HG02840 (cell line): Measurements from ENCODE around the gene LUC7L.
"Not testable (repeated sequence)": the region's sequence is repeated elsewhere in the genome, so short reads cannot be mapped to it uniquely, and the experiment has no call there.

Experiments used
- ATAC-seq: cut with Tn5 transposase; IDR thresholded peaks from one replicate; pipeline ENCODE4 v1.9.1; 2021; ENCODE audit warnings: mild to moderate bottlenecking, moderate library complexity, moderate number of reproducible peaks; ENCODE audit not compliant: unreplicated experiment, low FRiP score

LUC7L gene, protein sequence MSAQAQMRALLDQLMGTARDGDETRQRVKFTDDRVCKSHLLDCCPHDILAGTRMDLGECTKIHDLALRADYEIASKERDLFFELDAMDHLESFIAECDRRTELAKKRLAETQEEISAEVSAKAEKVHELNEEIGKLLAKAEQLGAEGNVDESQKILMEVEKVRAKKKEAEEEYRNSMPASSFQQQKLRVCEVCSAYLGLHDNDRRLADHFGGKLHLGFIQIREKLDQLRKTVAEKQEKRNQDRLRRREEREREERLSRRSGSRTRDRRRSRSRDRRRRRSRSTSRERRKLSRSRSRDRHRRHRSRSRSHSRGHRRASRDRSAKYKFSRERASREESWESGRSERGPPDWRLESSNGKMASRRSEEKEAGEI

DNA sequence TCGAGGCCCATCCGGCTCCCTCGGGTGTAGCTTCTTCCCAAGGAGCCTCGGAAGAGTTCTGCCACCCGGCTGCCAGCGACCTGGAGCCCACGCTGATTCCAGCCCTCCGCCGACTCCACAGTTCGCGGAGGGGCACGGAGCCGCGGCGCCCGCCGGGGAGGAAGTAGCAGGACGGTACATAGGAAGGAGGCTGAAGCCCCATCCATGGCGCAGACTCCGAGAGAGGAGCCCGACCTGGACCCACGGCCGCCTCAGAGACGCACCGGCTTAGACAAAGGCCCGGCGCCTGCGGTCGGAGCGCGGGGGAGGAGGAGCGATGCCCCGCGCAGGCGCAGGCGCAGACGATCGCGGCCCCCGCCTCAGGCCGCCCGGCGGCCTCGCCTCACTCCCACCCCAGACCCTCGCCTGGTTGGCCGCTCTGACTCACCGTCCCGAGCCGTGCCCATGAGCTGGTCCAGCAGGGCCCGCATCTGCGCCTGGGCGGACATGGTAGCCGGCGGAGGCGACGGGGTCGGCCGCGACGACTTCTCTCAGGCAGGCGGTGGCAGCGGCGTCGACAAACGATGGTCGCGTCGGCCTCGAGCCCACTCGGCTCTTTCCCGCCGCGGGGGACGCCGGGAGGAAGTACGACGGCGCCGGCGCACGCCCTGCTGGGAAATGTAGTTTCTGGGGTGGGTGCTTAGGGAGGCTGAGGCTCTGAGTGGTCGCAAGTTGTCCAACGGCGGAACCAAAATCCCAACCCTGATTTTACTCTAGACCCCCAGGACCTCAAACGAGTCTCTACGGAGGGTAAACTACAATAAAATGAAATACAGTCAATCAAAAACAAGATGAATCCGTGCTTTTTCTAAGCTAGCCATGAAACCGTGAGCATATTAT is at the start of gene LUC7L:
LUC7L (minus strand) TSS at position 598 of the 879 bp plus-strand sequence; CDS start at position 488, 110 bp downstream.
- ATAC-seq = peak; percentile 82

DNA sequence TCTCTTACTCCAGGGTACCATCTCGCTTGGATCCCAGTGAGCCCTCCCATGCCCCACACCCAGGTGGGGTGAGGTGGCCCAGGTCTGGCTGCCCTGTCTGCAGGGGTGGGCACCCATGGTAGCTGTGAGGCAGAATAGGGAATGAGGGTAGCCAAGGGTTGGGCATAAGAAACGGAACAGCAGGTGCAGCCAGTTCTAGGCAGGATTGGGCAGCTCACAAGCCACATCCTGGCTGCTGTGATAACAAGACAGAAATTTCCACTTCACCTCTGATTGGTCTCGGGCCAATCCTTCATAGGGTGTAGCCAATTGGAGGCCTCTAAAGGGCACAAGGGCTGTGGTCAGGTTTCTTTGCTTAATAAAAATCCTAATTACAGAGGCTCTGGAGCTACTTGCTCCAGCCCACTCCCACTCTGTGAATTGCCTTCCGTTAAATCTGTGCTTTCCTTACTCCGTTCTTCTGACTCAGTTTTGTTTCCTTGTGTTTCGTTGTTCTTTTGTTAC is 49.7 kb upstream of the LUC7L start:
- no peak for ATAC-seq

DNA sequence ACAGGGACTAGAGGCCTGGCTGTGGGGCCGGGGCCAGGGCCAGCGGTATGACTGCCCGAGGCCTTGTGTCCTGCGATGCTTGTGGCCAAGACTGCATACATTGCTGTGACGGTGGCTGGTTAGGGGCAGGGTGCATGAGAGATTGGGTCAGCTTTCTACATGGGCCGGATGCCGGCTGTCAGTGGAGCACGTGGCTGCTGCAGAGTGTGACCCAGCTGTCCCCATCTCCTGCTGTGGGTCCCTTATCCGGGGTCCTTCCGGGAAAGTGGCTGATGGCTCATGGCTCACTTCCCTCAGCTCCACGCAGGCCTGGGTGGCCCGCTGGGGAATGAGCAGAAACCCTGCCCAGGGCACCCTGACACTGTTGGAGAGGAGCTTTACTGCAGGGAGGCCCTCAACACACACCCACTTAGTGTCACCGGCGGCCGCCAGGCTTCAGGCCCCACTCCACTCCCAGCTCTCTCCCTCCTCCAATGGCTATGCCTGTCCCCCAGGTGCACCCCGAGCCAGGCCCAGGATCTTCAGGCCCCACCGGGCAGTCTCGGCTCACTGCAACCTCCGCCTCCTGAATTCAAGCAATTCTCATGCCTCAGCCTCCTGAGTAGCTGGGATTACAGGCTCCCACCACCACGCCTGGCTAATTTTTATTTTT is 47.3 kb upstream of the LUC7L start:
- ATAC-seq = no peak

DNA sequence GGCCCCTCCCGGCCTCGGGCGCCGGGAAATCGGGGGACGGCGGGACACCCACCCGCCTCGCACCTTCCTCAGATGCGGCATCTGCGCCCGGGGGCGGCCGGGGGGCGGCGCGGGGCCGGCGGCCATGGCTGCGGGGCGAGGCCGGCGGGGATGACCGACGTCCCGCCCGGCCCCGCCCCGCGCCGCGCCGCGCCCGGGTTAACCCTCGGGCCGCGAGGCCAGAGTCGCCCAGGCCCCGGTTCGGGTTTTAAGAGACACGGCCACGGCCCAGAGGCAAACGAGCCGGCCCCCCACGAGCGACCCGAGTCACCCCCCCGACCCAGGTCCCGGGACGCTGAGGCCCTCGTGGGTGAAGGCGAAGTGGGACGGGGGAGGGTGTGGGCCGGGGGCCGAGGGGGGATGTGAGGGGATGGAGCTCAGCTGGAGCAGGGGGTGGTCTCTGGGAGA is 46.6 kb upstream of the LUC7L start, which contains the start of gene RGS11:
RGS11 (minus strand) TSS at position 159 of the 447 bp plus-strand sequence; CDS start at position 126, 33 bp downstream.
- ATAC-seq = no peak

DNA sequence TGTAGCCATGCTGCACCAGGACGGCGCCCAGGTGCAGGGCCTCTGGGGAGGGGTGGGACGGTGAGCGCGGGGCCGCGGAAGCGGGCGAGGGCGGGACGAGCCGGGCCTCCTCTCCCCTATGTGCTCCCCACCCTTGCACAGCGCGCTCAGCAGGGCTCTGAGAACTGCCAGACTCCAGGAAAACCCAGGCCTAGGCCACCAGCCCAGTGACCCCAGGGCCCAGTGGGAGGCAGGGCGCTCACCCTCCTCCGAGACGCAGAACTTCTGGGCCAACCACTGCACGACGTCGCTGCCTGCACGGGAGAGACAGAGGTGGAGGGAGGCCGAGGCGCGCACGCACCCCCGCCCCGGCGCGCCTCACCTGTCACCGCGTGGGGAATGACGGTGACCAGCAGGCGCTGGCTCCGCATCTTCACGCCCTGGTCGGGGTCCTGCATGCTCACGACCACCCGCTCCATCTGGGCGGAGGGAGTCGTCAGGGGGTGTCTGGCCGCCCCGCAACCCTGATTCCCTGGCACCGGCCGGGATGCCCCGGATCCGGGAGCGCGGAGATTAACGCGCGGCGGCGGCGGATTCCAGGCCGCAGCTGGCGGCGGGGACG is 45.9 kb upstream of the LUC7L start:
- ATAC-seq = no peak

DNA sequence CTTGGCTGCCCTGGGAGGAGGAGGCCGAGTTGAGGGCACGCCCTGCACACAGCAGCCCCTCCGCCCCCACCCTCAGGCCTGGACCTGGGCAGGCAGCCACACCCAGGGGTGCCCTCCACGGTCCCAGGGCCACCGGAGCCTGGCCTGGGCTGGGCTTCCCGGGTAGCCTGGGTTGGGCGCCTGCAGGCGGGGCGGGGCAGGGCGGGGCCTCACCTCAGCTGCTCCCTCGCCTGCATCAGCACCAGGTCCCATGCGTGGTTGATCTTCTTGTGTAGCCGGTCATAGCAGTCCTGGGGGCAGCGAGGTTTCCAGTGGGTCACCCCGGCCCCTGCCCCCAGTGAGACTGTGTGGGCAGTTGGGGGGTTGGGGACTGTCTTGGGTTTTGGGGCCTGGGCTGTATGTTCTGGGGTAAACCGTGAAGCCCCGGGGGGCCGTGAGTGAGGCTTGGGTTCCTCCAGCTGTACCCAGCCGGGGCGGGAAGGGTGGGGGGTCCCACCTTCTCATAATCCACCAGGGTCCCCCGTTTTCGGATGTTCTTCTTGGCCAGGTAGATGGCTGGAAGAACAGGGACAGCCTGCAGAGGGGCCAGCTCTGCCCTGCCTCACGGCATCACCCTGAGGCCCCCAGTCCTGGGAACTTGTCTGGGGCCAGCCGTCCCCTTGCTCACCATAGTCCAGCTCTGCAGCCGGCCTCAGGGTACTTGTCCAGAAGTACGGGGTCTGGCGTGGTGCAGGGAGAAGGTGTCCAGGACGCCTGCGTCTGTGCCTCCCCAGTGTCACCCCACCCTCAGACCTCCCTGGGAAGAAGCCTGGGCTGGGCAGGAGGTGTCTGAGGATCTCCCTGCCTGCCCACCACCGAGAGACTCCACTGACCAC is 44.5 kb upstream of the LUC7L start:
- no peak for ATAC-seq

DNA sequence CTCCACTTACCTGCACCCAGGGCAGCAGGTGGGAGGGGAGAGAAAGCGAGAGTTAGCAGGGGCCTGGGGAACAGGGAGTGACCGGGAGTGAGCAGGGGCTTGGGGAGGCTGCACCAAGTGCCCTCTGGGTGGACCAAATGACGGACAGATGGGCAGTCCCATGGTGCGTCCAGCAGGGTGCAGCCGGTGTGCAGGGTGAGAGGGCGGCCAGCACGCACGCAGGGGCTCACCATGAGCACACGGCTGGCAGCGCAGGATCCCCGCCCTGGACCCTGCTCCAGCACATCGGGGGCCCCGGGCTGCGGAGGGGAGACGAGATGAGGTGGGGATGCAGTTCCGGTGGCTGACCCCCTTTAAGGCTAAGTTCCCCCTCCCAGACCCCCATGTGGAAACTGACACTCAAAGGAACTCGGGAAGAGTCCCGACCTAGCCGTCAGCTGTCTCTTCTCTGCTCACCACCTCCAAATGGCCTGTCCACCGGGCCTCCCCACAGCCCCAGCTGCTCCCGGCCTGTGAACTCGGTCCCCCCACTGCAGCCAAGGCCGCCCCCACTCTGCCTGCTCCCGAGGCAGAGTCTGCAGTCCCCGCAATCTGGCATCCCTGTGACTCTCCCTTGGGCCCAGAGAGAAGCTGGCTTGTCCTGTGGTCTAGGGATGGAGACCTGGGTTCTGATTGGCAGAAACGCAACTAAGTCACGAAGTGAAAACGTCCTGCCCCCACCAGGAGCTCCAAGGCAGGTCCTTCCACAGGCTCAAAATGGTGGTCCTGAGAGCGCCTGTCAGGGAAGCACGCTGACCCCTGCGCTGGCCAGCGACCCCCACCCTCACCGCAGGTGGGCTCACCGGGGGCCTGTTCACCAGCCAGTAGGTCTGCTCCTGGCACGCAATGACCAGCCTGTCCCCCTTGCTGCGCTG is 43.6 kb upstream of the LUC7L start:
- ATAC-seq = no peak

DNA sequence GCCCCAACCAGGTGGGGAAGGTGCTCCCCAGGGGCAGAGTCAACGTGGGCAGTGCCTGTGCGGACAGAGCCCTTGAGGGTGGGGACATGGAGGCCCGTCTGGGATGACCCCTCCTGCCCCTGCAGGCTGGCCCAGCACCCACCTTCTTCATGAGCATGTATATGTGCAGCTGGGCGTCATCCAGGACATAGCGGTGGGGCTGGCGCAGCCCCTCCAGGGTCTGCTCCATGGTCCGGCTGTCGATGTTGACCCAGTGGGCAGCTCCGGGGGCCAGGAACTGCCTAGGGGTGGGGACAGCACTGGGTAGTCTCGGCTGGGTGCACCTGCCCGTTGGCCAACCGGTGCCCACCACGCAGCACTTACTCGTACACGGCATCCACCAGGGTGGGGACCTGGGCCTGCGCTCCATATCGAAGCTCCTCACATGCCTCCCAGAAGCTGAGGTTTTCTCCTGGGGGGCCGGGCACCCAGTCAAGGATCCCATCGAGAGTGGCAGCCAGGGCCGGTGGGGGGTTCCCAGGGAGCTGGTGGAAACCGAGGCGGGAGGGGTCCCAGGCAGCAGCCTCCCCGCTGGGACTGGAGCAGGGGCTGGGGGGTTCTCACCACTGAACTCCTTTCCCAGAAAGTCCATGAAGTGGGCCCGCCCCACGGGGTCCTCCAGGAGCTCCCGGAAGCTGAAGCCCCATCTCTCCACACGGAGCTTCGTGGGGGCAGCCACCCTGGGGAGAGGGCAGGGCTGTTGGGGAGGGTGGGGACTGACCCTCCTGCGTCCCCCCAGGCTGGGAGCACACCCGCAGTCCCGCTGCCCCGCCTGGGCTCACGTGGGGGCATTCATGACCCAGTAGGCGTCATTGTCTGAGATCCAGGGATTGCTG is 41.4 kb upstream of the LUC7L start:
- ATAC-seq = no peak

DNA sequence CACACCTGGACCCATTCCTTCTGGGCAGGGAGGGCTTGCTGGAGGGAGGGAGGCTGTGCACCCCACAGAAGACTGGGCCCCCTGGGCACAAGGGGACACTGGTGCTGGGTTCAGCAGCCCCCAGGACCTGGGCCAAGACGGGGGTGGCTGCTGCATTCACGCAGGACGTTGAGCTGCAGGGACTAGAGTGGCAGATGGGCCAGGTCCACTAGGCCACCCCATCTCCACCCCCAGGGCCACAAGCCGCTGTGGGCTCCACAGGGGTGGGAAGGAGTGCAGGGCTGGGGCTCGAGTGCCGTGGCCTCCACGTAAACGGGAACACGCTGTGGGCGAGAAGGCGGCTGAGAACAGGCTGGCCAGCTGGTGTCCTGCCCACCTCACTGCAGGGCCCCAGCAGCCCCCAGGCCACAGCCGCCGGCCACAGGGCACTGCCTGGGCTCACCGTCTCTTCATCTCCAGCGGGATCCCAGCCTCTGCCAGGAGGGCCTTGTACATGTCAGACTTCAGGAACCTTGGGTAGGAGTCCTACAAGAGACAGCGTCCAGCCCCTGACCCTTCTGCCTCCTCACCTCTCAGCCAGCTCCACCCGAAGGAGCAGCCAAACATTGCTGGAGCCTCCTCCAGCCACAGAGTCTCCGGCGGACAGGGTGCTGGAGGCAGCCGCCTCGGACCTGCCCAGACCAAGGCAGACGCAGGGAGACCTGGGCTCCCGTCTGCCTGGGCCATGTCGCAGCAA is 40.0 kb upstream of the LUC7L start:
- ATAC-seq = no peak

DNA sequence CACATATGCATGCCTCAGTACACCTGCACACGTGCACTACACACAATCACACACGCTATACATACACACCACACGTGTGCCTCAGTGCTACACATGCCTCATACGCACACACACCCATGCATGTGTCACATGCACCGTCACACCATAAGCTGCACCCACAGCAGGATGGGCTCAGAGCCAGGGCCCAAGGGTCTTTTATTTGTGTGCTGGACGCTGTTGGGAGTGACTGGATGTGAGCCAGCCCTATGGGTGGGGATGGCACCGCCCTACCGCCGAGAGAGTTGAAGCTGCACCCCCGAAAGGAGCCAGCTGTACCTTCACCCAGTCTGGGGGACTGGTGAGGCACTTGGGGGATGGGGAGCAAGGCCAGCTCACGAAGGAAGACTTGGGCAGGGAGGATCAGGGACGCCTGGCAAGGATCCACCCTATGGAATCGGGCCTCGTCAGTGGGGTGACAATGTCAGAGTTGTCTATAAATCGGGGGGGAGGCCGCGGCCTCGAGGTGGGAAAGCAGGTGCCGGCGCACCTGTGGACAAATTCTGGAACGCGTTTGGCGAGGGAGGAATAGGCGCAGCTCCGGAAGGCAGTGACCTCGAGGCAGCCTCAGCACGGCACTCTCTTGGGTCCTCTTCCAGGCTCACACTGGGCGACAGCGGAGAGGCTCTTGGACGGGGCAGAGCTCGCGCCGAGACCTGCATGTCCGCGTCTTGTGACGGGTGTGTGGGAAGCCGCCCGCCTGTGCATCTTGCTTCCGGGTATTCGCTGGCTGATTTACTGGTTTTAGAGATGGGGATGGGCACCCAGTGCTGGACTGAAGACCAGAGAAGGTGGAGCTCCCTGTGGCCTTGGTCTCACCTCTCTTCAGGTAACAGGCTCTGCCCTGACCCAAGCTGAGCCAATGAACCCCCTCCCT is 39.1 kb upstream of the LUC7L start:
- no peak for ATAC-seq

DNA sequence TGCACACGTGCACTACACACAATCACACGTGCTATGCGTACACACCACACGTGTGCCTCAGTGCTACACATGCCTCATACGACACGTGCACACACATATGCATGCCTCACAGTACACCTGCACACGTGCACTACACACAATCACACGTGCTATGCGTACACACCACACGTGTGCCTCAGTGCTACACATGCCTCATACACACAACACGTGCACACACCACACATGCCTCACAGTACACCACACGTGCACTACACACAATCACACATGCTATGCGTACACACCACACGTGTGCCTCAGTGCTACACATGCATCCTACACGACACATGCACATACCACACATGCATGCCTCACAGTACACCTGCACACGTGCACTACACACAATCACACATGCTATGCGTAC is 38.3 kb upstream of the LUC7L start:
- ATAC-seq = not testable (repeated sequence)

DNA sequence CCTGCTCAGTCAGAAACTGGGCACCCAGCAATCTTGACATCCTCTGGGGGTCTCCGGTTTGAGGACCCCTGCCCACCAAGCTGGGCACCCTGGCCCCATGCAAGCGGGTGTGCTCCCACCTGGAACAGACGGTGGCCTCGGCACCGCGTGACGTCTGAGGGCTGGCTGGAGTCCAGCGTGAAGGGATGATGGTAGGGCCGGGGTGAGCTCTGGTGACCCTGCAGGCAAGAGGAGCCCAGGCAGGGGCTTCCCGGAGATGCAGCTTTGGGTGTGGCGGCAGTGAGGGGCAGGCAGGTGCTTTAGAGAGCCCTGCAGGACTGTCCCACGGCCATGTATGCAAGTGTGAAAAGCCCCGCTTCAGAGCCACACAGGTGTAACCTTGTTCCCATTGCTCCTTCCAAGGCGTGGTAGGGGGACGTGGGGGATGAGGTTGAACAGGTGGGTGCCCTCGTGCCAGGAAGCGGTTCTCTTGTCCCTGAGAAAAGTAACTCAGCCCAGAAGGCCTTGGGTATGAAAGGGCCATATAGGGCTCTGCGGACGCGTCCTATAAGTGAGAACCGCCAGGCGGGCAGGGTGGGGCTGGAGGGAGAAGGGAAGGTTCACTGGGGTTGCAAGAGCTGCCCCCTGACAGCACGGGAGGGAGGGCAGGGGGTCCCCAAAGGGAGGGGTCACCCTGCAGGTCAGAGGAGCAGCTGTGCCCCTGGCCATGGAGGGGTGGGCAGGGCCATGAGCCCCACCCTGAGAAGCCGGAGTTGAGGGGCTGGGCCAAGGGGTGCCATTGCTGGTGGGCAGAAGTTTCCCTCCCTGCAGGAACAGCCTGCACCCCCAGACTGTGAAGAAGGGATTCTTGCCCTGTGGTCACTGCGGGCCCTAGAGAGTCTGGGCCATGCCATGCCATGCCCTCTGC is 37.3 kb upstream of the LUC7L start:
- ATAC-seq = no peak

DNA sequence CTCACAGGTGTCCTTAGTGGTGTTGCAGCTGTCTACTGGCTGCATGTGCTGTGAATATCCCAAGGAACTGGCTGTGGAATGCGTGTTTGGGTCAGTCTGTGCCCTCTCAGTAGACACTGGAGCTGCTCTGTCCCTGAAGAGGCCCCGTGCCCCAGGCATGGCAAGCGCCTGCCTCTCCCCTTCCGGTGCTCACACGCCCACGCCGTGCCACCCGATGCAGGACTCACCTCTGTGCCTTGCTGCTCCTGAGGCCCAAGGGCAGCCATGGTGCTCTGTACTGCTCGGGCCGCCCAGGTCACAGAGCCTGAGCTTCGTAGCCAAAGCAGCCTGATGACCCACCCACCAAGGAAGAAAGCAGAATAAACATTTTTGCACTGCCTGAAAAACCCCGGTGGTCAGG is 36.5 kb upstream of the LUC7L start:
- ATAC-seq = no peak

DNA sequence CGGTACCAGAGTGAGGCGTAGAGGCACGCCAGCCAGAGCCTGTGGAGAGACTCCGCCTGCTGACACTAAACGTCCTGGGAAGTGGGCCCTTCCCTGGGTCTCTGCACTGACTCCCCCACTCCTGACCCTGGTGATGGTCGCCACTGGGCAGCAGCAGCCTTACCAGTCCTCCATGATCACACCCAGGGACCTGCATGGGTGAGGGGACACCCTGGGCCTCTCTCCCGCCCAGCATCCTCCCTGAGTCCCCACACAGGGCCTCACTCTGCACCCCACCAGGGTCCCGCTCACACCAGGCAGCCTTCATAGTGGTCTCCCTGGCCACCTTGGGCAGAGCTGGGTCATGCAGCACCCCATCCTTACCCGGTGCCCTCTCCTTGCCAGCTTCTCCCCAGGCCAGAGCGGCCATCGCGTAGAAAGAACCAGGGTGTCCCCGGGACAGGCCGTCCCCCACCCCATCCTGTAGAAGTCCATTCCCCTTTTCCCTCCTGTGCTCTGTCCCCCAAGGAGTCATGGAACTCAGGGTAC is 35.8 kb upstream of the LUC7L start:
- ATAC-seq = no peak
